HUES48 (cell line): Measurements from ENCODE around the gene GRWD1.

Experiments used
- H3K27ac ChIP-seq: one replicate; pipeline ENCODE4 v1.7.0; 2013; ENCODE audit warnings: low read depth, low read length, inconsistent platforms
- H3K27me3 ChIP-seq: 2 replicates; pipeline ENCODE4 v1.6.1; 2013; ENCODE audit warnings: mild to moderate bottlenecking, low read length; ENCODE audit not compliant: control insufficient read depth, insufficient read depth
- H3K36me3 ChIP-seq: 2 replicates; pipeline ENCODE4 v1.6.1; 2013; ENCODE audit warnings: low read length; ENCODE audit not compliant: control insufficient read depth, insufficient read depth
- H3K4me1 ChIP-seq: 2 replicates; pipeline ENCODE4 v1.6.1; 2013; ENCODE audit warnings: mild to moderate bottlenecking, low read length; ENCODE audit not compliant: control insufficient read depth, insufficient read depth
- H3K4me3 ChIP-seq: 2 replicates; pipeline ENCODE4 v1.5.1; 2013; ENCODE audit warnings: mild to moderate bottlenecking, low read depth, low read length
- H3K9ac ChIP-seq: 2 replicates; pipeline ENCODE4 v1.6.1; 2013; ENCODE audit warnings: mild to moderate bottlenecking, low read depth, low read length, moderate library complexity
- H3K9me3 ChIP-seq: 2 replicates; pipeline ENCODE4 v1.6.1; 2013; ENCODE audit warnings: low read length; ENCODE audit not compliant: control insufficient read depth, insufficient read depth

Gene GRWD1

DNA sequence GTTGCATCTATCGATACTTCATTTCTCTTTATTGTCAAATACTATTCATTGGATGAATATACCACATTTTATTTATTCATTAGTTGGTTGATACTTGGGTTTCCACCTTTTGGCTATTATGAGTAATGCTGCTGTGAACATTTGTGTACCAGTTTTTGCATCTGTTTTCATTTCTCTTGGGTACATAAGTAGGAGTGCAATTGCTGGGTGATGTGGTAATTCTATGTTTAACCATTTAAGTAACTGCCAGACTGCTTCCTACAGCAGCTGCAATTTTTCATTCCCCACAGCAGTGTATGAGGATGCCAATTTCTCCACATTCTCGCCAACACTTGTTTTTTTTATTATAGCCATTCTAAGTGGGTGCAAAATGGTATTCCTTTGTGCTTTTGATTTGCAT is 12.2 kb downstream of the GRWD1 start:
- Histone ChIP-seq H3K4me3 (no peak overlapping the region), H3K36me3 (peaks cover 44% of the 10 kb centered on the region), H3K27ac (no peak overlapping the region), H3K9me3 (no peaks in the 10 kb centered on the region), H3K9ac (no peak overlapping the region), H3K27me3 (no peaks in the 10 kb centered on the region), H3K4me1 (no peaks in the 10 kb centered on the region)

DNA sequence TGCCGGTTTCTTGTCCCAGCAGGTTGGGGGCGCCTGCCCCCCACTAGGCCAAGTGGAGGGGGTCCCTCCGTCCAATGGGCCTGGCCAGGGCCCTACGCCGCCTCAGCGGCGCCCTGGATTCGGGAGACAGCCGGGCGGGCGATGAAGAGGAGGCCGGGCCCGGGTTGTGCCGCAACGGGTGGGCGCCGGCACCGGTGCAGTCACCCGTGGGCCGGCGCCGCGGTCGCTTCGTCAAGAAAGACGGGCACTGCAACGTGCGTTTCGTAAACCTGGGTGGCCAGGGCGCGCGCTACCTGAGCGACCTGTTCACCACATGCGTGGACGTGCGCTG is 15.8 kb downstream of the GRWD1 start:
- no peak overlapping the region for H3K27ac ChIP-seq
- H3K36me3 ChIP-seq: peaks cover 12% of the 10 kb centered on the region
- no peaks in the 10 kb centered on the region for H3K27me3 ChIP-seq
- H3K9ac ChIP-seq: no peak overlapping the region
- no peaks in the 10 kb centered on the region for H3K9me3 ChIP-seq
- no peaks in the 10 kb centered on the region for H3K4me1 ChIP-seq
- H3K4me3 ChIP-seq: no peak overlapping the region

DNA sequence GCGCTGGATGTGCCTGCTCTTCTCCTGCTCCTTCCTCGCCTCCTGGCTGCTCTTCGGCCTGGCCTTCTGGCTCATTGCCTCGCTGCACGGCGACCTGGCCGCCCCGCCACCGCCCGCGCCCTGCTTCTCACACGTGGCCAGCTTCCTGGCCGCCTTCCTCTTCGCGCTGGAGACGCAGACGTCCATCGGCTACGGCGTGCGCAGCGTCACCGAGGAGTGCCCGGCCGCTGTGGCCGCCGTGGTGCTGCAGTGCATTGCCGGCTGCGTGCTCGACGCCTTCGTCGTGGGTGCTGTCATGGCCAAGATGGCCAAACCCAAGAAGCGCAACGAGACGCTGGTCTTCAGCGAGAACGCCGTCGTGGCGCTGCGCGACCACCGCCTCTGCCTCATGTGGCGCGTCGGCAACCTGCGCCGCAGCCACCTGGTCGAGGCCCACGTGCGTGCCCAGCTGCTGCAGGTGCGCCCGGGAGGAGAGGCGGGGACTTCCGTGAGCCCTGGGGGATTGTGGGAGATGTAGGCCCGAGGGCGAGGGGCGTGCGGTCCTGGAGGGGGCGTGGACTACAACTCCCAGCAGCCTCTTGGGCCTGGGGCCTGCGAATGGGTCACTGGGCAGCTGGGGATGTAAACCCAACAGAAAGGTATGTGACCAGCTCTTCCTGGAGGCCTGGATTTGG is 16.3 kb downstream of the GRWD1 start:
- H3K27me3 ChIP-seq: no peaks in the 10 kb centered on the region
- no peak overlapping the region for H3K27ac ChIP-seq
- H3K9me3 ChIP-seq: no peaks in the 10 kb centered on the region
- no peak overlapping the region for H3K4me3 ChIP-seq
- peaks cover 7% of the 10 kb centered on the region for H3K36me3 ChIP-seq
- H3K4me1 ChIP-seq: no peaks in the 10 kb centered on the region
- H3K9ac ChIP-seq: no peak overlapping the region

DNA sequence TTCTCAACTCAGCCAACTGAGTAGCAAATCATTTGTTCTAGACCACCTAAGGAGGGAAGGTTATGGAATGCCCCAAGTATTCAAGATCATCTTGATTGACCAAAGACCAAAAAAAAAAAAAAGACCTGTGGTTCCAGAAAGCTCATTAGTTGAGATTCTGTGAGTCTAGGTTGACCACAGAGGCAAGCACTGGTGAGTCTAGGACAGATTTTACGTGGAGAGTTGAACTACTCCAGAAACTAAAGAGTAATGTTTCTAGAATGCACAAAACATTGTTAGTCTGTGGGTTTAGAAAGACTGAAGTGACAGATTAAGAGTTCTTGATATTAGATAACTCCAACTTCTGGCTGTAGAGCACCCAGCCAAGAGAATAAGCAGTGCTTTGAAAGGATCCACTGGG is 19.4 kb downstream of the GRWD1 start:
- Histone ChIP-seq H3K9me3 (no peaks in the 10 kb centered on the region), H3K9ac (no peak overlapping the region), H3K36me3 (peaks cover 4% of the 10 kb centered on the region; the same call in 1 of the 2 replicates), H3K4me3 (no peak overlapping the region), H3K27ac (no peak overlapping the region), H3K4me1 (no peaks in the 10 kb centered on the region), H3K27me3 (no peaks in the 10 kb centered on the region)

DNA sequence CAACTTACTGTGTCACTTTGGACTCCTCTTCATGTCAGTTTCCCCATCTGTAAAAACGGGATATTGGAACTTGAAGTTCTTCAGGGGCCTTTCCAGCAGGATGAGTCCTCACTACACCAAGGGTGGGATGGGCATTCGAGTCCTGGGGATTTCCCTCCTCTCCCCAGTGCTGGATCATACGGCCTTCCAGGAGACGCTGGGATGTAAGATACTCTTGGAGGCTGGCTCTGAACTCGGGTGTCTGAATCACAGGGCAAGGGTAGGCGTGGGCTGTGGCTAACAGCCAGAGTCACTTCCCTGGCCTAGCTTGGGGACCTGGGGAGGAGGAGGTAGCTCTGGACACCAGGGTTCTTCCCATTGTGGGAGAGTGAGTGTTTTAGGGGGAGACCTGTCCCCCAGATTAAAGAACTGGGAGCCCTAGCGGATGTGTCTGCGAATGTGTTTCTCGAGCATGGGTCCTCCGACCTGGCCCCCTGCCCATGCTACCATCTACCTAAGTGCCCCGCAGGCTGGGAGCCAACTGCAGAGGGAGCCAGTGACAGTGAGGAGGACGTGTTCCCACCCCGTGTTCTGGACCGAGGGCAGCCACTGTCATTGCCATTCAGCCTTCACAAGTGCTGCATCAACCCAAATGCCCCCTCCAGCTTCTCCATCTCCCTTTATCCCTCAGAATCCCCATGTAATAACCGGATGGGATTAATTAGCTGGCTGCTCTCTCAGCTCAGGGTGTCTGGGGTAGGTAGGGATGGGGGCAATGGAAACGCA is 21.0 kb downstream of the GRWD1 start:
- no peaks in the 10 kb centered on the region for H3K27me3 ChIP-seq
- H3K27ac ChIP-seq: no peak overlapping the region
- H3K36me3 ChIP-seq: peaks cover 16% of the 10 kb centered on the region
- no peaks in the 10 kb centered on the region for H3K4me1 ChIP-seq
- no peak overlapping the region for H3K9ac ChIP-seq
- no peaks in the 10 kb centered on the region for H3K9me3 ChIP-seq
- H3K4me3 ChIP-seq: no peak overlapping the region

DNA sequence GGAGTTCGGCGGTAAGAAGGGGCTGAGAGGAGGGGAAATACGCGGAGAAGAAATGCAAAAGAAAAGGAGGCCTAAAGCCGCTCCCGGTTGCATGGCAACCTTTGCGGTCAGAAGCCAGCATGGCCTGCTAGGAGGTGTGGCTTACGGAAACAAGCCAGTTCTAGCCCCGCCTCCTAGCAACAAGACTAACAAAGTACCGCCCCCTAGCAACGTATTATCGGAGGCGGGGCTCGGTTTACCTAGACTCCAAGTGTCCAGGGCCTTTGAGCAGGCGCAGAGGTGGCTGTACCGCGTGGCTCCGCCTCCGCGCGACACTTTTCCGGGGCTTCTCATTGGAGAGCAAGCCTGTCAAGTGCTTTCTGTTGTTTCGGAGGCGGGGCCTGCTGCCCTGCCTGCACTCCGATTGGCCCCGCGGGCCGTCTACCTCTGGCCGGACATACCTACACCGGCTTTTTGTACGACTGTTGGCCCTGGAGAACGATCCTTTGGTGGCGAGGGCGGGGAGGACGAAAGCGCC is 23.0 kb downstream of the GRWD1 start:
- Histone ChIP-seq H3K4me3 (peak overlapping the region; percentile 95), H3K4me1 (no peaks in the 10 kb centered on the region), H3K27me3 (no peaks in the 10 kb centered on the region), H3K27ac (peak overlapping the region; percentile 100), H3K9ac (peak overlapping the region; percentile 95), H3K9me3 (no peaks in the 10 kb centered on the region), H3K36me3 (peaks cover 36% of the 10 kb centered on the region)

DNA sequence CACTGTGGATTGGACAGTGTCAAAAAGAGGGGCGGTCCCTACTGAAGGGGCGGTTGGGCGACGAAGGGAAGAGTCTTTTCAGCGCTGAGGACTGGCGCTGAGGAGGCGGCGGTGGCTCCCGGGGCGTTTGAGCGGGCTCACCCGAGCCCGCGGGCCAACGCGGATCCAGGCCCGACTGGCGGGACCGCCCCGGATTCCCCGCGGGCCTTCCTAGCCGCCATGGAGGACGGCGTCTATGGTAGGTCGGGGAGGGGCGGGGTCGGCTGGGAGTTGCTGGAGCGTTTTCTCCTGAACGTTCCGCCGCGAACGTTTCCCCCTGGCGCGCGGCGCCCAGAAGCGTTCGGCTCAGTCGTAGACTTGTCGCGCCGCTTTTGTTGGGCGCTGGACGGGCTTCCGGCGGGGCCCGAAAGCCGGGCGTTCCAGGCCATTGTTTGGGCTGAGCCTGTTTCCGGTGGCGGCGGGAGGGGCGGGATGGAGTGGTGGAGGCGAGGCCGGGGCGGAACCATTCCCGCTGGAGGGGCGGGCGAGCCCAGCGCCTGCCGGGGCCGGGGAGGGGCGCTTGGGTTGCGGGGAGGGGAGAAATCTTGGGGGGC is 23.6 kb downstream of the GRWD1 start, which contains the start of gene CYTH2:
CYTH2 (plus strand) TSS at position 81 of the 593 bp plus-strand sequence; CDS start at position 220, 139 bp downstream.
- H3K4me1 ChIP-seq: no peaks in the 10 kb centered on the region
- peaks cover 42% of the 10 kb centered on the region for H3K36me3 ChIP-seq
- H3K9ac ChIP-seq: peak within 1 kb of the TSS; percentile 95
- no peaks in the 10 kb centered on the region for H3K9me3 ChIP-seq
- H3K27me3 ChIP-seq: no peaks in the 10 kb centered on the region
- peak within 1 kb of the TSS; percentile 95 for H3K4me3 ChIP-seq
- H3K27ac ChIP-seq: peak within 1 kb of the TSS; percentile 100

DNA sequence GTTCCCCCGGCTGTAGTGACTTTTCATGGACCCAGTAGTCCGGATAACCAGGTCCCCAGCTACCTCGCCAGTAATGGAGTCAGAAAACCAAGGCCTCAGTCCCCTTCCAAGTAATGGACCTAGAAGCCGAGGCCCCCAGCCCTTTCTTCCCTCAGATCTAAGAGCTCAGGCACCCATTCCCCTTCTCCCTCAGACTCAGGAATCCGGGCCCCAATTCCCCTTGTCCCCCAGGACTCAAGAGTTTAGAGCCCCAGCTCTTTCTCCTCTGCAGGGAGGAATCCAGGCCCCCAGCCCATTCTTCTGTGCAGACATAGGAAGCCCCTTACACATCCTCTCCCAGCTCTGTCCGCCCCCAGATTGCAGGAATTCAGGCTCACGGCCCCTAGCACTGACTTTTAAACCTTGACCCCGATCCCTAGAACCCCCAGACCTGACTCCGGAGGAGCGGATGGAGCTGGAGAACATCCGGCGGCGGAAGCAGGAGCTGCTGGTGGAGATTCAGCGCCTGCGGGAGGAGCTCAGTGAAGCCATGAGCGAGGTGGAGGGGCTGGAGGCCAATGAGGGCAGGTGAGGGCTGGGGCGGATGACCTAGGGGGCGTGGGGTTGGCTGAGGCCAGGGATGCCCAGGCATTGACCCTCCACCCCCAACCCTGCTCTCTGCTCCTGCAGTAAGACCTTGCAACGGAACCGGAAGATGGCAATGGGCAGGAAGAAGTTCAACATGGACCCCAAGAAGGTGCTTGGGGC is 24.3 kb downstream of the GRWD1 start:
- Histone ChIP-seq H3K27ac (peak overlapping the region; percentile 100), H3K9ac (no peak overlapping the region), H3K36me3 (peaks cover 49% of the 10 kb centered on the region), H3K9me3 (no peaks in the 10 kb centered on the region), H3K4me3 (peak overlapping the region; percentile 95), H3K4me1 (no peaks in the 10 kb centered on the region), H3K27me3 (no peaks in the 10 kb centered on the region)

DNA sequence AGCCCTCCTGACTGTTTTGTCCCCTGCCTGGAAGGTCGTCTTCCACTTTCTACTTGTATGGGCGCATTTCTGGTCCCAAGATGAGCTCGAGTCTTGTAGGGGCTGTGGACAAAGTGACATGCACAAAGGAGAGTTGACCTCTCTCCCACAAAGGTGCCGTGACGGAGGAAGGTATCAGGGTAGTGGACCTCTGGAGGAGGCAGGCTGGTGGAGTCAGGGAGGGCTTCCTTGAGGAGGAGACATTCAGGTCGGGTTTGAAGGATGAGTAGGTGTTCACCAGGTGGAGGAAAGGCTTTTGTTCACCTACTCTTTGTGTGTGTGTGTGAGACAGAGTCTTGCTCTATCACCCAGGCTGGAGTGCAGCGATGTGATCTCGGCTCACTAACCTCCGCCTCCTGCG is 25.1 kb downstream of the GRWD1 start:
- Histone ChIP-seq H3K36me3 (peaks cover 57% of the 10 kb centered on the region), H3K4me3 (no peak overlapping the region), H3K27ac (no peak overlapping the region), H3K4me1 (no peaks in the 10 kb centered on the region), H3K9ac (no peak overlapping the region), H3K27me3 (no peaks in the 10 kb centered on the region), H3K9me3 (no peaks in the 10 kb centered on the region)

DNA sequence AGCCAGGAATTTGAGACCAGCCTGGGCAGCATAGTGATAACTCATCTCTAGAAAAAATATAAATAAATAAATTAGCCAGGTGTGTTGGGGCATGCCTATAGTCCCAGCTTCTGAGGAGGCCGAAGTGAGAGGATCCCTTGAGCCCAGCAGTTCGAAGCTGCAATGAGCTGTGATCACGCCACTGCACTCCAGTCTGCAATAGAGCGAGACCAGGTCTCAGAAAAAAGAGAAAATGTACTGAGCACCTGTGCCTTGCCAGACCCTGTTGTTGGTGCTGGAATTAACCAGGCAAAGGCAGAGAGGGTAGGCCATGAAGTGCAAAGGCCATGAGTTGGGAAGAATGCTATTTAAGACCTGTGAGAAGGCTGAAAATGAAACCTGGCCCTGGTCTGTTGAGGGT is 26.1 kb downstream of the GRWD1 start:
- H3K4me1 ChIP-seq: no peaks in the 10 kb centered on the region
- H3K9ac ChIP-seq: no peak overlapping the region
- H3K27me3 ChIP-seq: no peaks in the 10 kb centered on the region
- H3K27ac ChIP-seq: no peak overlapping the region
- H3K9me3 ChIP-seq: no peaks in the 10 kb centered on the region
- peaks cover 63% of the 10 kb centered on the region for H3K36me3 ChIP-seq
- no peak overlapping the region for H3K4me3 ChIP-seq
